GM12864 (cell line): ENCODE data around the gene ARFRP1.

Experiments
- DNase-seq: peaks from one replicate; pipeline ENCODE4 v3.0.0-alpha.2; 2011; ENCODE audit warnings: low read depth
- H3K4me3 ChIP-seq: 2 replicates; pipeline ENCODE4 v1.5.1; 2011; ENCODE audit warnings: mild to moderate bottlenecking, low read depth, low read length, control low read depth
- TF ChIP-seq, protein P1 (sequence below): IDR thresholded peaks from 2 replicates; pipeline ENCODE4 v1.5.1; 2011; ENCODE audit warnings: low read depth, mild to moderate bottlenecking, moderate library complexity, low read length, control low read depth, inconsistent platforms; ENCODE audit errors: missing control alignments

Gene ARFRP1

DNA sequence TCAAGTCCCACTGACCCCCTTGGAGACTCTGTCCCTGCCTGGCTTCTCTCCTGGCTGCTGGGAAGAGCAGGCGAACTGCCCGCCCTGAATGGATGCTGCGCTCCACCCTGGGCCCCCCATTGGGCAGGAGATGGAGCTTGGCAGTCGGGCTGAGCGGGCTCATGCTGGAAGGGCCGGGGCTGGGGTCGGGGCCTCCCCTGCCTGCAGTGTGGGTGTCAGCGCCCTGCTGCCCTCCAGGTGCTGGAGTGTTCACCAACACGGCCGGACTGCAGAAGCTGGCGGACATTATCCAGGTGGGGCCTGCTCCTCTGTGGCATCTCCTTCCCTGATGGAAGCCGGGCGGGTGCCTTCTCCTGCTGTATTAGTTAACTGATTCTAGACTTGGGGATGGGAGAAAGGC, 27.3 kb downstream of the ARFRP1 start:
- TF ChIP-seq, protein P1, sequence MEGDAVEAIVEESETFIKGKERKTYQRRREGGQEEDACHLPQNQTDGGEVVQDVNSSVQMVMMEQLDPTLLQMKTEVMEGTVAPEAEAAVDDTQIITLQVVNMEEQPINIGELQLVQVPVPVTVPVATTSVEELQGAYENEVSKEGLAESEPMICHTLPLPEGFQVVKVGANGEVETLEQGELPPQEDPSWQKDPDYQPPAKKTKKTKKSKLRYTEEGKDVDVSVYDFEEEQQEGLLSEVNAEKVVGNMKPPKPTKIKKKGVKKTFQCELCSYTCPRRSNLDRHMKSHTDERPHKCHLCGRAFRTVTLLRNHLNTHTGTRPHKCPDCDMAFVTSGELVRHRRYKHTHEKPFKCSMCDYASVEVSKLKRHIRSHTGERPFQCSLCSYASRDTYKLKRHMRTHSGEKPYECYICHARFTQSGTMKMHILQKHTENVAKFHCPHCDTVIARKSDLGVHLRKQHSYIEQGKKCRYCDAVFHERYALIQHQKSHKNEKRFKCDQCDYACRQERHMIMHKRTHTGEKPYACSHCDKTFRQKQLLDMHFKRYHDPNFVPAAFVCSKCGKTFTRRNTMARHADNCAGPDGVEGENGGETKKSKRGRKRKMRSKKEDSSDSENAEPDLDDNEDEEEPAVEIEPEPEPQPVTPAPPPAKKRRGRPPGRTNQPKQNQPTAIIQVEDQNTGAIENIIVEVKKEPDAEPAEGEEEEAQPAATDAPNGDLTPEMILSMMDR: no peak

DNA sequence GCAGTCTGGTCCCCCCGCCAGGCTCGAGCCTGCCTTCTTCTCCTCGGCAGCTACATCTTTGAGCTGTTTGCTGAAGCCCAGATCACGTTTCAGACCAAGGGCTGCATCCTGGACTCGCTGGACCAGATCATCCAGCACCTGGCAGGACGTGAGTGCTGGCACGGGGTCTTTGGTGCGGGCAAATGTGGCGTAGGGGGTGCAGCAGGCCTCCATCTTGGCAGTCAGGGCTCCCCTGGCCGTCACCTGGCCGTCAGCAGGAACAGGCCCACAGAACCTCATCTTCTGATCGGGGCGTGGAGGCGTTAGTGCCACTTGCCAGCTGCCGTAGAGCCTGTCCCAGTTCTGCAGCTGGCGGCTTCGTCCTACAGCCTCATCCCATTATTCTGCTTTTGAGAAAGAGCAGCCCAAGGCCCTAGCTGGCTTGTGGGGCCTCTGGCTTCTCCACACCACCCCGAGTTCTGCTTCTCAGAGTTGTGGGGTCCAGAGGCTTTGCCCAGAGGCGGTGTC, 27.9 kb downstream of the ARFRP1 start:
- no peak for DNase-seq
- TF ChIP-seq, protein P1: no peak
- H3K4me3 ChIP-seq: no peak overlapping the region

More for the DNA sequence above, 27.3 kb downstream of the ARFRP1 start:
- no peak overlapping the region for H3K4me3 ChIP-seq
- DNase-seq: no peak

DNA sequence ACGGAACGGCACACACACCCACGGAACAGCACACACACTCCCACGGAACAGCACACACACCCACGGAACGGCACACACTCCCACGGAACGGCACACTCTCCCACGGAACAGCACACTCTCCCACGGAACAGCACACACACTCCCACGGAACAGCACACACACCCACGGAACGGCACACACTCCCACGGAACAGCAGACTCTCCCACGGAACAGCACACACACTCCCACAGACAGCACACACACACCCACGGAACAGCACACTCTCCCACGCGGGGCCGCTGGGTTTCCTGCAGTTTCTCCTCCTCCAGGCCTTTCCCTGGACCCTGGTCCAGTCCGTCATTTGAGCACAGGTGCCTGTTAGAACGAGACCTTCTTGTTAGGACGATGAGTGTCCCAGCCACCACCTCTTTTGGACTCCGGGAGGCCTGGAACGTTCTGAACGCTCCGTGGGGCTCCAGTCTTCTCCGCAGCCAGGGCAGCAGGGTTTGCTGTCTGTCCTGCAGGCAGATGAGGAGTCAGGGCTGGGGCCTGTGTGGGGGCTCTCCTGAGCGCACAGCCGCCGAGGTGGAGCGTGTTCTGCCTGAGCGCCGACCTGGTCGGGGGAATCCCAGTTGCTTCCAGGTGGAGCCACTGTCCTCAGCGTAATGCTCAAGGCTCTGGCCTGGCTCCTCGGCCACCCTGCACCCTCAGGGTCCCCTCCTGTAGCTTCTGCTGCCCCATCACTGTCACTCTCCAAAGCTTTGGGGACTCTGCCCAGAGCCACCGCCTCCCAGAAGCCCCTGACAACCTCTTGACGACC, 28.9 kb downstream of the ARFRP1 start:
- TF ChIP-seq, protein P1: no peak
- no peak overlapping the region for H3K4me3 ChIP-seq
- DNase-seq: no peak

DNA sequence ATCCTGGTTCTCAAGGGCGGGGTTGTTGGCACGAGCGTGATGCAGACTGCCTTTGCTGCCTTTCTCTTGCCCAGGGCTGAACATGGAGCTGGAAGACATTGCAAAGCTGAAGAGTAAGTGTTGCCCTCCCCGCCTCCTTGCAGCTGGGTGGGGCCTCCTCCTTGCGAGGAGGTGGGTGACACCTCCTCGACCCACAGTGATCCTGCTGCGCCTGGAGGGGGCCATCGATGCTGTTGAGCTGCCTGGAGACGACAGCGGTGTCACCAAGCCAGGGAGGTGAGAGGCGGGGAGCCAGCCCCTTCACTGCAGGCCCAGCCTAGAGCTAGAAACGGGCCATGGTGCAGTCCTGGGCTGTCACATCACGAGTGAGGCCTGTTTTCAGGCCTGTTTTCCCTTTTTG, 29.7 kb downstream of the ARFRP1 start:
- TF ChIP-seq, protein P1: no peak
- DNase-seq: no peak
- no peak overlapping the region for H3K4me3 ChIP-seq

DNA sequence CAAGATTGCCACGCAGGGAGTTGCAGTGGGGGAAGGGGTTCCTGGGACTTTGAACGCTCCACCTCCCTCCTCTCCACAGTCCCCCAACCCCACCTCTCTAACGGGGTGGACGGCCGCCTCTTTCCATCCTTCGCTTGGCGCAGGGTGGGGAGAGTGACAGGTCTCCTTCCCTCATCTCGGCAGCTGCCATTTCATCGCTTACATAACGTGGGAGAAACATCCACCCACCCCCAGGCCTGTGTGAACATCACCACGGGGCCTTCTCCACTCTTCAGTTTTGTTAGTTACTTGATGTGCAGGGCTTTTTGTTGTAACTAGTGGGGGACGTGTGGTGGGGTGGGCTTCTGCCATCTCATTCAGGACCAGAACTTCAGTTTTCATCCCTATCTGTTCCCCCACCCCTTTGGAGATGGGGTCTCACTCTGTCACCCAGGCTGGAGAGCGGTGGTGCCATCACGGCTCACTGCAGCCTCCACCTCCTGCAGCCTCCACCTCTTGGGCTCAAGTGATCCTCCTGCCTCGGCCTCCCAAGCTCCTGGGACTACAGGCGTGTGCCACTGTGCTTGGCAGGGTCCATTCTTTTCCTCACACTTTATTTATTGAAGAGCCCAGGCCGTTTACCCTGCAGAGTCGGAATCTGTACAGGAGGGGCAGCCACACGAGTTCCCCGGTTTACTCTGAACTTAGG, 32.0 kb downstream of the ARFRP1 start:
- no peak for DNase-seq
- TF ChIP-seq, protein P1: no peak

DNA sequence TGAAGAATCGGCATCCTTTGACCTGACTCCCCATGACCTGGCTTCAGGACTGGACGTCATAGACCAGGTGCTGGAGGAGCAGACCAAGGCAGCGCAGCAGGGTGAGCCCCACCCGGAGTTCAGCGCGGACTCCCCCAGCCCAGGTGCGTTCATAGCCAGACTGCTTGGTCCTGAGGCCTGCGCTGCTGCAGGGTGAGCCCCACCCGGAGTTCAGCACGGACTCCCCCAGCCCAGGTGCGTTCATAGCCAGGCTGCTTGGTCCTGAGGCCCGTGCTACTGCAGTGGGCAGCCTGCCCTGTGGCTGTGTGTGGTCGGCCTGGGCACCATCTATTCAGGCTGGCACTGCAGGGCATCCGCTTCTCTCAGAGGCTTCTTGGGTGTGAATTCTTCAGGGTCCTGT, 33.8 kb downstream of the ARFRP1 start:
- no peak for DNase-seq
- no peak overlapping the region for H3K4me3 ChIP-seq
- TF ChIP-seq, protein P1: no peak

More for the DNA sequence above, 32.0 kb downstream of the ARFRP1 start:
- no peak overlapping the region for H3K4me3 ChIP-seq
